Epithelial cell of proximal tubule (primary cell): Measurements from ENCODE around the gene DENND1A. TPM values are rescaled to one million over a fixed set of nuclear protein-coding genes. Genes with fewer than 3 reads are reported as not detected.

ENCODE experiments used
- DNase-seq: peaks from one replicate; pipeline ENCODE4 v3.0.0-alpha.2; 2011; ENCODE audit warnings: low read depth
- H3K4me3 ChIP-seq: 2 replicates; pipeline ENCODE4 v1.5.1; 2011; ENCODE audit warnings: low read depth, mild to moderate bottlenecking, low read length
- total RNA-seq: library from RNA; depleted of rRNA; stranded (reverse); fragments of >200 nt; gene quantifications from 2 replicates; pipeline ENCODE4 v1.2.3, GENCODE V29; 2015
- TF ChIP-seq, protein P1 (sequence below): conservative IDR thresholded peaks from 2 replicates; pipeline ENCODE4 v1.5.1; 2012; ENCODE audit warnings: low read depth, mild to moderate bottlenecking, low read length

Gene DENND1A
- total RNA-seq, 1 donor from 2014 or later, result 26.6 TPM

- TF ChIP-seq, protein P1, sequence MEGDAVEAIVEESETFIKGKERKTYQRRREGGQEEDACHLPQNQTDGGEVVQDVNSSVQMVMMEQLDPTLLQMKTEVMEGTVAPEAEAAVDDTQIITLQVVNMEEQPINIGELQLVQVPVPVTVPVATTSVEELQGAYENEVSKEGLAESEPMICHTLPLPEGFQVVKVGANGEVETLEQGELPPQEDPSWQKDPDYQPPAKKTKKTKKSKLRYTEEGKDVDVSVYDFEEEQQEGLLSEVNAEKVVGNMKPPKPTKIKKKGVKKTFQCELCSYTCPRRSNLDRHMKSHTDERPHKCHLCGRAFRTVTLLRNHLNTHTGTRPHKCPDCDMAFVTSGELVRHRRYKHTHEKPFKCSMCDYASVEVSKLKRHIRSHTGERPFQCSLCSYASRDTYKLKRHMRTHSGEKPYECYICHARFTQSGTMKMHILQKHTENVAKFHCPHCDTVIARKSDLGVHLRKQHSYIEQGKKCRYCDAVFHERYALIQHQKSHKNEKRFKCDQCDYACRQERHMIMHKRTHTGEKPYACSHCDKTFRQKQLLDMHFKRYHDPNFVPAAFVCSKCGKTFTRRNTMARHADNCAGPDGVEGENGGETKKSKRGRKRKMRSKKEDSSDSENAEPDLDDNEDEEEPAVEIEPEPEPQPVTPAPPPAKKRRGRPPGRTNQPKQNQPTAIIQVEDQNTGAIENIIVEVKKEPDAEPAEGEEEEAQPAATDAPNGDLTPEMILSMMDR, result no peak
- no peak overlapping the region for H3K4me3 ChIP-seq
- no peak for DNase-seq
Observed at GRCh38 chr9:123483191-123483803, 446.6 kb downstream of the DENND1A start.

DNA sequence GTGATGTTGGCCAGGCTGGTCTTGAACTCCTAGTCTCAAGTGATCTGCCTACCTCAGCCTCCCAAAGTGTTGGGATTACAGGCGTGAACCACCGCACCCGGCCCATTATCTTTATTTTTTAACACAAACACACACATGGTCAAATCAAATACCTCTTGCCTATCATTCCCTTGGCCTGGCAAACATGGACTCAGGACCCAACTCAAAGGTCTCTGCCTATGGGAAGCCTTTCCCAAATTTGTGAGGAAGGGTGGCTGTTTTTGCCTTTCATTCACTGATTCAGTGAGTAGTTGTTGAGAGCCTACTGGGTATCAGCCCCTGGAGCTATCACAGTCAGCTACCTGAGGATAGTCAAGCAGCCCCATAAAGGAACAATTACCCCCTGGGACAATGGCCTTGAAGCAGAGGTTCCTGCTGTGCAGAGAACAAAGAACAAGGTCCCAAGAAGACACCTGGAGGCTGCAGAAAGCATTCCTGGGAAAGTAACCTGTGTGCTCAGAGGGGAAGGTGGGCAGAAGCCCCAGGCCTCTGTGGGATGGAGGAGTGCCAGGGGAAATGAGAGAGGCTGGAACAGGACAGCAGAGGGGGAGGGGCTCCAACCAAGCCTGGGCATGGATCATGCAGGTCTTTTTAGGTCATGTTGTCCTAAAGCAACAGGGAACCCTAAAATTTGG is 447.5 kb downstream of the DENND1A start:
- no peak for DNase-seq
- no peak overlapping the region for H3K4me3 ChIP-seq
- TF ChIP-seq, protein P1, result no peak

- H3K4me3 ChIP-seq, result no peak overlapping the region
- no peak for DNase-seq
- TF ChIP-seq, protein P1, result no peak
Observed at GRCh38 chr9:123481209-123481865, 448.6 kb downstream of the DENND1A start.

GRCh38 chr9:123480791-123481190 is 449.1 kb downstream of the DENND1A start:
- TF ChIP-seq, protein P1, result no peak
- DNase-seq, result no peak
- H3K4me3 ChIP-seq, result no peak overlapping the region

- TF ChIP-seq, protein P1, result no peak
- DNase-seq, result no peak
- H3K4me3 ChIP-seq, result no peak overlapping the region
Observed at GRCh38 chr9:123480096-123480495, 449.8 kb downstream of the DENND1A start.

GRCh38 chr9:123478967-123479602 is 450.8 kb downstream of the DENND1A start:
- H3K4me3 ChIP-seq, result no peak overlapping the region
- DNase-seq, result no peak
- TF ChIP-seq, protein P1, result no peak
